Liver (tissue), 9 donors: ENCODE data around the gene PLXNA2. TPM values are rescaled to one million over a fixed set of nuclear protein-coding genes. Genes with fewer than 3 reads are reported as not detected.

Source experiments
- DNase-seq: peaks from one replicate; pipeline ENCODE4 v3.0.0-alpha.2; 2017; ENCODE audit warnings: low spot score
- H3K27ac ChIP-seq, 2 donors: one replicate each; pipeline ENCODE4 v1.7.0; 2013; ENCODE audit warnings: inconsistent platforms in 2 of 2, low read length in 2 of 2, control low read depth in 1 of 2, low read depth in 1 of 2, mild to moderate bottlenecking in 1 of 2
- H3K27me3 ChIP-seq, 4 donors: one replicate each; pipeline versions ENCODE4 v1.6.1 to v1.7.0; 2013; ENCODE audit warnings: low read length in 3 of 4, inconsistent platforms in 1 of 4, mild to moderate bottlenecking in 1 of 4, moderate library complexity in 1 of 4; ENCODE audit not compliant: control insufficient read depth in 4 of 4, insufficient read depth in 4 of 4
- H3K36me3 ChIP-seq, 4 donors: one replicate each; pipeline versions ENCODE4 v1.6.1 to v1.7.0; 2013; ENCODE audit warnings: low read length in 3 of 4, mild to moderate bottlenecking in 3 of 4, low read depth in 1 of 4, moderate library complexity in 1 of 4; ENCODE audit not compliant: control insufficient read depth in 4 of 4, insufficient read depth in 3 of 4
- H3K4me1 ChIP-seq, 4 donors: one replicate each; pipeline versions ENCODE4 v1.6.1 to v1.7.0; 2013; ENCODE audit warnings: low read length in 3 of 4, mild to moderate bottlenecking in 3 of 4, moderate library complexity in 1 of 4; ENCODE audit not compliant: control insufficient read depth in 4 of 4, insufficient read depth in 4 of 4
- H3K4me3 ChIP-seq, 3 donors: one replicate each; pipeline versions ENCODE4 v1.6.1 to v1.7.0; 2013; ENCODE audit warnings: low read length in 3 of 3, control low read depth in 1 of 3, low read depth in 1 of 3, mild to moderate bottlenecking in 1 of 3
- H3K9ac ChIP-seq, 2 donors: one replicate each; pipeline ENCODE4 v1.7.0; 2013; ENCODE audit warnings: low read length in 2 of 2, mild to moderate bottlenecking in 2 of 2, moderate library complexity in 2 of 2, control low read depth in 1 of 2, low read depth in 1 of 2
- H3K9me3 ChIP-seq, 4 donors: one replicate each; pipeline versions ENCODE4 v1.6.1 to v1.7.0; 2013; ENCODE audit warnings: low read length in 3 of 4; ENCODE audit not compliant: control insufficient read depth in 4 of 4
- ATF3 ChIP-seq: IDR thresholded peaks from 2 replicates; pipeline ENCODE4 v1.6.1; 2016; ENCODE audit warnings: antibody characterized with exemption
- HNF4A ChIP-seq, 2 donors: conservative IDR thresholded peaks; 2 replicates each; pipeline ENCODE4 v1.6.1; 2016; ENCODE audit warnings: antibody characterized with exemption in 2 of 2, mild to moderate bottlenecking in 2 of 2
- HNF4G ChIP-seq: IDR thresholded peaks from 2 replicates; pipeline ENCODE4 v1.6.1; 2016; ENCODE audit warnings: antibody characterized with exemption
- MAX ChIP-seq: IDR thresholded peaks from 2 replicates; pipeline ENCODE4 v1.6.1; 2016; ENCODE audit warnings: antibody characterized with exemption
- RAD21 ChIP-seq, 2 donors: IDR thresholded peaks; 2 replicates each; pipeline ENCODE4 v1.6.1; 2016; ENCODE audit warnings: antibody characterized with exemption in 2 of 2, mild to moderate bottlenecking in 2 of 2
- REST ChIP-seq: IDR thresholded peaks from 2 replicates; pipeline ENCODE4 v1.6.1; 2016; ENCODE audit warnings: antibody characterized with exemption, mild to moderate bottlenecking
- ZBTB33 ChIP-seq: IDR thresholded peaks from 2 replicates; pipeline ENCODE4 v1.6.1; 2016; ENCODE audit warnings: antibody characterized with exemption
- WGBS: extraction: QIAGEN DNeasy Blood & Tissue Kit; methylation state at CpG from one replicate; pipeline ENCODE4 v1.1.7; 2013; 5-methylcytosine and 5-hydroxymethylcytosine counted together
- polyA plus RNA-seq, 2 donors: library from polyadenylated mRNA; stranded (reverse) in 1 of 2; unstranded in 1 of 2; fragments of 200-250 nt in 1 of 2; fragments of >200 nt in 1 of 2; fragmentation: Nextera tagmentation in 1 of 2; extraction: Ambion mirVana in 1 of 2; gene quantifications; one replicate each; pipeline versions ENCODE4 v1.2.1 to v1.2.3, GENCODE V29; 2013 to 2015
- total RNA-seq, 2 donors: library from RNA; depleted of rRNA; stranded (reverse); fragments of >200 nt; gene quantifications; one replicate each; pipeline ENCODE4 v1.2.3, GENCODE V29; 2014
- donor health status: healthy.
- donor health status: healthy.
- donor health status: healthy.
- donor health status: healthy.
- donor health status: healthy.

The PLXNA2 gene
- total and polyA plus RNA-seq, 4 donors, result 1.8 to 9.2 (median 2.8) TPM

GRCh38 chr1:208121813-208122364 is 122.3 kb downstream of the PLXNA2 start:
- H3K4me1 ChIP-seq, result peaks cover 7 to 24% (median 16%) of the 10 kb centered on the region in 4 donors
- H3K27ac ChIP-seq, result no peak overlapping the region
- H3K4me3 ChIP-seq, result no peak overlapping the region
- no peak for TF ChIP-seq REST
- no peak for TF ChIP-seq ATF3
- TF ChIP-seq MAX, result no peak
- 93% methylated on average over 3 of the region's 3 CpGs for WGBS
- DNase-seq, result no peak
- H3K9me3 ChIP-seq, result no peaks in the 10 kb centered on the region
- no peaks in the 10 kb centered on the region for H3K36me3 ChIP-seq
- no peaks in the 10 kb centered on the region for H3K27me3 ChIP-seq
- no peak overlapping the region for H3K9ac ChIP-seq

GRCh38 chr1:208120431-208120790 is 123.8 kb downstream of the PLXNA2 start:
- 71% methylated on average over 2 of the region's 2 CpGs for WGBS
- no peak for DNase-seq
- peaks cover 7 to 24% (median 16%) of the 10 kb centered on the region in 4 donors for H3K4me1 ChIP-seq
- no peak overlapping the region for H3K4me3 ChIP-seq
- H3K36me3 ChIP-seq, result no peaks in the 10 kb centered on the region
- H3K9ac ChIP-seq, result no peak overlapping the region
- peak overlapping the region; percentile 72 to 89 for H3K27ac ChIP-seq
- no peaks in the 10 kb centered on the region for H3K27me3 ChIP-seq
- no peaks in the 10 kb centered on the region for H3K9me3 ChIP-seq
- no peak for TF ChIP-seq ZBTB33
- TF ChIP-seq RAD21 (IDR thresholded peaks at IDR 0.05), result no peak
- no peak for TF ChIP-seq MAX
- TF ChIP-seq HNF4G, result no peak
- no peak for TF ChIP-seq REST
- TF ChIP-seq HNF4A (conservative IDR thresholded peaks at IDR 0.05), result no peak
